H1 (cell line): Measurements from ENCODE around the gene CD52. TPM values are rescaled to one million over a fixed set of nuclear protein-coding genes. Genes with fewer than 3 reads are reported as not detected.

Experiments used
- CHD1 ChIP-seq: IDR thresholded peaks from 2 replicates; pipeline ENCODE4 v1.6.1; 2012; ENCODE audit warnings: low read depth, low read length, improper control_type of control experiment
- CTCF ChIP-seq, 3 experiments: IDR thresholded peaks; 1 replicate in 2 of 3; 2 replicates in 1 of 3; pipeline versions ENCODE4 v1.5.1 to v1.6.1; 2011; ENCODE audit warnings: low read length in 3 of 3, mild to moderate bottlenecking in 3 of 3, inconsistent platforms in 2 of 3, low read depth in 1 of 3, moderate library complexity in 1 of 3; ENCODE audit not compliant: insufficient read depth in 1 of 3; ENCODE audit errors: control extremely low read depth in 1 of 3
- EGR1 ChIP-seq: IDR thresholded peaks from 2 replicates; pipeline ENCODE4 v1.6.1; 2011; ENCODE audit warnings: low read depth, low read length, borderline replicate concordance
- HDAC2 ChIP-seq, 2 experiments: fragments of 300-600 bp in 1 of 2; sonication (generic) in 1 of 2; IDR thresholded peaks; 2 replicates each; pipeline ENCODE4 v1.6.1; 2011 to 2012; ENCODE audit warnings: low read depth in 2 of 2, low read length in 2 of 2, mild to moderate bottlenecking in 2 of 2, moderate library complexity in 2 of 2, borderline replicate concordance in 1 of 2, inconsistent platforms in 1 of 2
- KDM4A ChIP-seq: IDR thresholded peaks from one replicate; pipeline ENCODE4 v1.7.1; 2012; ENCODE audit warnings: low read depth, mild to moderate bottlenecking, moderate library complexity, low read length, inconsistent platforms; ENCODE audit not compliant: severe bottlenecking
- POLR2AphosphoS5 ChIP-seq: IDR thresholded peaks from 2 replicates; pipeline ENCODE4 v1.6.1; 2011; ENCODE audit warnings: low read depth, low read length
- SIRT6 ChIP-seq: IDR thresholded peaks from one replicate; pipeline ENCODE4 v1.7.1; 2012; ENCODE audit warnings: low read length, inconsistent platforms
- TAF1 ChIP-seq: IDR thresholded peaks from 2 replicates; pipeline ENCODE4 v1.6.1; 2011; ENCODE audit warnings: mild to moderate bottlenecking, low read depth, low read length
- TBP ChIP-seq: IDR thresholded peaks from 2 replicates; pipeline ENCODE4 v1.6.1; 2011; ENCODE audit warnings: low read depth, low read length, improper control_type of control experiment
- polyA plus RNA-seq, 7 experiments: library from polyadenylated mRNA; depleted of rRNA in 3 of 7; stranded (reverse) in 5 of 7; unstranded in 2 of 7; fragments of >200 nt in 5 of 7; fragments of 200-250 nt in 2 of 7; gene quantifications; 1 replicate in 5 of 7; 2 replicates in 1 of 7; 4 replicates in 1 of 7; pipeline versions ENCODE4 v1.2.1 to v1.2.3, GENCODE V29; 2011 to 2013; ENCODE audit warnings: missing spikeins in 2 of 7, mixed read lengths in 2 of 7
- total RNA-seq: library from RNA; stranded (reverse); fragmentation: NEBNext Ultra II Directional; extraction: Animal tissue kit (Norgen Biotek cat#: 25700); gene quantifications from 2 replicates; pipeline ENCODE4 v1.2.1, GENCODE V29; 2021

CD52 gene
- total and polyA plus RNA-seq, 2 of the 8 experiments (the other 6 are each of a cell fraction or from before 2014, with no cell fraction given): 2.4 to 3.1 TPM

- TF ChIP-seq HDAC2 (IDR thresholded peaks at IDR 0.05; ENCODE audit: borderline replicate concordance in 1 of 2, low read depth in 2 of 2, low read length in 2 of 2): no peak
- no peak for TF ChIP-seq CHD1
- TF ChIP-seq TAF1: no peak
- no peak for TF ChIP-seq CTCF (IDR thresholded peaks at IDR 0.05; ENCODE audit: control extremely low read depth in 1 of 3, insufficient read depth in 1 of 3, low read depth in 1 of 3, low read length in 3 of 3)
- no peak for TF ChIP-seq EGR1
- no peak for TF ChIP-seq POLR2AphosphoS5
- no peak for TF ChIP-seq TBP
- TF ChIP-seq SIRT6: no peak
- no peak for TF ChIP-seq KDM4A
Measured at GRCh38 chr1:26320896-26321295, 3.1 kb downstream of the CD52 start (continued).
